Mesendoderm (in vitro differentiated cells): ENCODE measurements around the gene LINC00305.
A peak's percentile ranks its signal among the peaks of the same experiment; 100 is the strongest.

ENCODE experiments used
- DNase-seq: peaks from one replicate; pipeline ENCODE4 v3.0.0; 2013
- H2AK5ac ChIP-seq: 2 replicates; pipeline ENCODE4 v1.6.1; 2013; ENCODE audit warnings: low read length, inconsistent platforms
- H2BK120ac ChIP-seq: 2 replicates; pipeline ENCODE4 v1.6.1; 2013; ENCODE audit warnings: low read depth, mild to moderate bottlenecking, low read length, moderate library complexity, mixed read lengths
- H2BK15ac ChIP-seq: replicated peaks from 2 replicates; pipeline ENCODE4 v1.6.1; 2013; ENCODE audit warnings: low read depth, mild to moderate bottlenecking, moderate library complexity
- H2BK5ac ChIP-seq: 2 replicates; pipeline ENCODE4 v1.6.1; 2013; ENCODE audit warnings: low read length, inconsistent platforms
- H3K18ac ChIP-seq: 2 replicates; pipeline ENCODE4 v1.6.1; 2013; ENCODE audit warnings: mild to moderate bottlenecking, low read length, mixed read lengths
- H3K23ac ChIP-seq: one replicate; pipeline ENCODE4 v1.6.1; 2013; ENCODE audit warnings: low read length
- H3K27ac ChIP-seq: 2 replicates; pipeline ENCODE4 v1.5.1; 2013; ENCODE audit warnings: low read depth, mild to moderate bottlenecking, inconsistent platforms, low read length, moderate library complexity
- H3K27me3 ChIP-seq: 2 replicates; pipeline ENCODE4 v1.6.1; 2013; ENCODE audit warnings: low read length, control low read depth, mild to moderate bottlenecking, inconsistent platforms; ENCODE audit not compliant: insufficient read depth, poor library complexity
- H3K36me3 ChIP-seq: 2 replicates; pipeline ENCODE4 v1.6.1; 2013; ENCODE audit warnings: low read length, inconsistent platforms; ENCODE audit not compliant: control insufficient read depth, insufficient read depth
- H3K4ac ChIP-seq: one replicate; pipeline ENCODE4 v1.6.1; 2013; ENCODE audit warnings: low read depth, mild to moderate bottlenecking, low read length, moderate library complexity
- H3K4me1 ChIP-seq: 2 replicates; pipeline ENCODE4 v1.6.1; 2013; ENCODE audit warnings: low read depth, low read length, inconsistent platforms; ENCODE audit not compliant: control insufficient read depth
- H3K4me2 ChIP-seq: 2 replicates; pipeline ENCODE4 v1.6.1; 2013; ENCODE audit warnings: low read length
- H3K4me3 ChIP-seq: 2 replicates; pipeline ENCODE4 v1.5.1; 2013; ENCODE audit warnings: mild to moderate bottlenecking, low read length
- H3K56ac ChIP-seq: one replicate; pipeline ENCODE4 v1.6.1; 2013; ENCODE audit warnings: low read length
- H3K79me1 ChIP-seq: 2 replicates; pipeline ENCODE4 v1.6.1; 2013; ENCODE audit warnings: low read length, inconsistent platforms
- H3K79me2 ChIP-seq: 2 replicates; pipeline ENCODE4 v1.6.1; 2013; ENCODE audit warnings: mild to moderate bottlenecking, low read length; ENCODE audit not compliant: control insufficient read depth, insufficient read depth
- H3K9ac ChIP-seq: 2 replicates; pipeline ENCODE4 v1.6.1; 2013; ENCODE audit warnings: low read length, inconsistent platforms
- H4K5ac ChIP-seq: one replicate; pipeline ENCODE4 v1.6.1; 2013; ENCODE audit warnings: low read length
- H4K8ac ChIP-seq: one replicate; pipeline ENCODE4 v1.6.1; 2013; ENCODE audit warnings: low read depth, mild to moderate bottlenecking, control low read depth, low read length, moderate library complexity
- WGBS: extraction: QIAGEN DNeasy Blood & Tissue Kit; methylation state at CpG from one replicate; pipeline ENCODE4 v1.1.7; 2013; ENCODE audit warnings: low lambda C conversion rate, missing lambda C conversion rate; ENCODE audit not compliant: insufficient coverage; ENCODE audit errors: extremely low coverage; 5-methylcytosine and 5-hydroxymethylcytosine counted together

The LINC00305 gene

GRCh38 chr18:64131314-64131713 lies 17.6 kb downstream of the LINC00305 start:
- no peak overlapping the region for H3K56ac ChIP-seq
- no peak overlapping the region for H2BK15ac ChIP-seq
- H3K27me3 ChIP-seq: no peaks in the 10 kb centered on the region
- H4K8ac ChIP-seq: no peak overlapping the region
- H3K79me2 ChIP-seq: no peaks in the 10 kb centered on the region
- H3K18ac ChIP-seq: no peak overlapping the region
- no peaks in the 10 kb centered on the region for H3K36me3 ChIP-seq
- no peak overlapping the region for H2AK5ac ChIP-seq
- H3K4me3 ChIP-seq: no peak overlapping the region
- no peaks in the 10 kb centered on the region for H3K4me1 ChIP-seq
- no peaks in the 10 kb centered on the region for H3K79me1 ChIP-seq
- H2BK120ac ChIP-seq: no peak overlapping the region
- no peak overlapping the region for H3K4me2 ChIP-seq
- H4K5ac ChIP-seq: no peak overlapping the region
- WGBS: no CpG with 5 or more reads among the region's 2 CpGs
- no peak overlapping the region for H3K23ac ChIP-seq
- no peak overlapping the region for H3K27ac ChIP-seq
- H2BK5ac ChIP-seq: no peak overlapping the region
- no peak overlapping the region for H3K4ac ChIP-seq
- H3K9ac ChIP-seq: no peak overlapping the region
- no peak for DNase-seq

GRCh38 chr18:64127172-64127571 lies 21.7 kb downstream of the LINC00305 start:
- H3K18ac ChIP-seq: no peak overlapping the region
- H3K36me3 ChIP-seq: no peaks in the 10 kb centered on the region
- H3K27ac ChIP-seq: no peak overlapping the region
- no peaks in the 10 kb centered on the region for H3K79me2 ChIP-seq
- no peak overlapping the region for H3K9ac ChIP-seq
- no peak overlapping the region for H3K56ac ChIP-seq
- no peak overlapping the region for H3K23ac ChIP-seq
- H3K79me1 ChIP-seq: no peaks in the 10 kb centered on the region
- H2BK120ac ChIP-seq: no peak overlapping the region
- DNase-seq: no peak
- no peak overlapping the region for H4K5ac ChIP-seq
- no peak overlapping the region for H2BK5ac ChIP-seq
- no peak overlapping the region for H3K4ac ChIP-seq
- no peak overlapping the region for H3K4me3 ChIP-seq
- no peak overlapping the region for H4K8ac ChIP-seq
- no peak overlapping the region for H2BK15ac ChIP-seq
- H2AK5ac ChIP-seq: no peak overlapping the region
- no CpG with 5 or more reads among the region's 2 CpGs for WGBS
- no peaks in the 10 kb centered on the region for H3K4me1 ChIP-seq
- H3K27me3 ChIP-seq: no peaks in the 10 kb centered on the region
- no peak overlapping the region for H3K4me2 ChIP-seq

GRCh38 chr18:64119916-64120315 lies 29.0 kb downstream of the LINC00305 start:
- Histone ChIP-seq H3K56ac (no peak overlapping the region), H3K18ac (no peak overlapping the region), H3K27me3 (no peaks in the 10 kb centered on the region), H3K4ac (no peak overlapping the region), H4K5ac (no peak overlapping the region), H3K4me3 (no peak overlapping the region), H3K79me2 (no peaks in the 10 kb centered on the region), H3K27ac (no peak overlapping the region), H3K4me2 (no peak overlapping the region), H2AK5ac (no peak overlapping the region), H3K4me1 (peaks cover 3% of the 10 kb centered on the region), H3K9ac (no peak overlapping the region), H3K36me3 (no peaks in the 10 kb centered on the region), H2BK120ac (no peak overlapping the region), H4K8ac (no peak overlapping the region), H3K23ac (no peak overlapping the region), H2BK5ac (no peak overlapping the region), H2BK15ac (peak overlapping the region; percentile 57), H3K79me1 (no peaks in the 10 kb centered on the region)
- WGBS: no CpG with 5 or more reads among the region's 1 CpG
- no peak for DNase-seq

- no peaks in the 10 kb centered on the region for H3K36me3 ChIP-seq
Measured at GRCh38 chr18:64118406-64118805, 30.5 kb downstream of the LINC00305 start.

GRCh38 chr18:64116571-64117175 lies 32.2 kb downstream of the LINC00305 start:
- H3K27me3 ChIP-seq: no peaks in the 10 kb centered on the region
- H3K4me2 ChIP-seq: no peak overlapping the region
- DNase-seq: peak; percentile 52
- H3K79me1 ChIP-seq: no peaks in the 10 kb centered on the region
- H3K4ac ChIP-seq: no peak overlapping the region
- no peak overlapping the region for H2BK120ac ChIP-seq
- H3K23ac ChIP-seq: no peak overlapping the region
- H2AK5ac ChIP-seq: no peak overlapping the region
- H3K18ac ChIP-seq: no peak overlapping the region
- H3K27ac ChIP-seq: no peak overlapping the region
- no CpG with 5 or more reads among the region's 5 CpGs for WGBS
- no peak overlapping the region for H3K9ac ChIP-seq
- H3K4me3 ChIP-seq: no peak overlapping the region
- peaks cover 3% of the 10 kb centered on the region for H3K4me1 ChIP-seq
- H3K36me3 ChIP-seq: no peaks in the 10 kb centered on the region
- no peak overlapping the region for H2BK15ac ChIP-seq
- H3K56ac ChIP-seq: no peak overlapping the region
- no peaks in the 10 kb centered on the region for H3K79me2 ChIP-seq
- H4K5ac ChIP-seq: no peak overlapping the region
- H4K8ac ChIP-seq: no peak overlapping the region
- no peak overlapping the region for H2BK5ac ChIP-seq

More at GRCh38 chr18:64118406-64118805, 30.5 kb downstream of the LINC00305 start:
- H4K8ac ChIP-seq: no peak overlapping the region
- H3K27ac ChIP-seq: no peak overlapping the region
- no peak overlapping the region for H3K56ac ChIP-seq
- no peaks in the 10 kb centered on the region for H3K79me2 ChIP-seq
- DNase-seq: no peak
- peaks cover 3% of the 10 kb centered on the region for H3K4me1 ChIP-seq
- H3K4me2 ChIP-seq: no peak overlapping the region
- no CpG with 5 or more reads among the region's 3 CpGs for WGBS
- no peak overlapping the region for H4K5ac ChIP-seq
- H3K79me1 ChIP-seq: no peaks in the 10 kb centered on the region
- H3K4ac ChIP-seq: no peak overlapping the region
- no peak overlapping the region for H3K9ac ChIP-seq
- H2AK5ac ChIP-seq: no peak overlapping the region
- no peak overlapping the region for H2BK120ac ChIP-seq
- H3K23ac ChIP-seq: no peak overlapping the region
- H2BK15ac ChIP-seq: no peak overlapping the region
- H3K4me3 ChIP-seq: no peak overlapping the region
- H2BK5ac ChIP-seq: no peak overlapping the region
- no peak overlapping the region for H3K18ac ChIP-seq
- H3K27me3 ChIP-seq: no peaks in the 10 kb centered on the region

- H3K4me3 ChIP-seq: no peak overlapping the region
- H3K18ac ChIP-seq: no peak overlapping the region
- peaks cover 3% of the 10 kb centered on the region for H3K4me1 ChIP-seq
- H2BK5ac ChIP-seq: no peak overlapping the region
- H3K4me2 ChIP-seq: no peak overlapping the region
- no peaks in the 10 kb centered on the region for H3K79me2 ChIP-seq
- no peak overlapping the region for H3K27ac ChIP-seq
- H3K23ac ChIP-seq: no peak overlapping the region
- WGBS: no CpG with 5 or more reads among the region's 3 CpGs
- H2BK15ac ChIP-seq: peak overlapping the region; percentile 45
- no peak overlapping the region for H2BK120ac ChIP-seq
- H4K5ac ChIP-seq: no peak overlapping the region
- no peak for DNase-seq
- no peak overlapping the region for H3K9ac ChIP-seq
- H3K4ac ChIP-seq: no peak overlapping the region
- no peaks in the 10 kb centered on the region for H3K27me3 ChIP-seq
- H3K79me1 ChIP-seq: no peaks in the 10 kb centered on the region
- no peak overlapping the region for H2AK5ac ChIP-seq
- H3K36me3 ChIP-seq: no peaks in the 10 kb centered on the region
- H3K56ac ChIP-seq: no peak overlapping the region
- no peak overlapping the region for H4K8ac ChIP-seq
Measured at GRCh38 chr18:64115881-64116280, 33.0 kb downstream of the LINC00305 start.
